Activated CD4-positive, alpha-beta T cell treated with anti-CD3 and anti-CD28 coated beads, Interleukin-2, amount 50 U/mL, for 48 hours (primary cell): Measurements from ENCODE around the gene AWAT2.

Source experiments
- DNase-seq, 2 experiments: peaks; one replicate each; pipeline ENCODE4 v3.0.0-alpha.2; 2020

AWAT2 gene

GRCh38 chrX:69995362-69996112 lies 54.2 kb downstream of the AWAT2 start:
- no peak for DNase-seq

GRCh38 chrX:69993494-69993893 lies 56.2 kb downstream of the AWAT2 start:
- DNase-seq, result no peak

GRCh38 chrX:69991685-69992084 lies 58.1 kb downstream of the AWAT2 start:
- DNase-seq, result no peak
